MM.1S (cell line): ENCODE data around the gene ATXN10.

Experiments
- DNase-seq: peaks from one replicate; pipeline ENCODE4 v3.0.0-alpha.2; 2015
- H2AFZ ChIP-seq: fragments of 300-600 bp; sonication (generic); 2 replicates; pipeline ENCODE4 v1.6.0; 2016; ENCODE audit warnings: antibody characterized with exemption, low read length
- H3F3A ChIP-seq: fragments of 300-600 bp; sonication (generic); 2 replicates; pipeline ENCODE4 v1.6.1; 2016; ENCODE audit warnings: mild to moderate bottlenecking, antibody characterized with exemption, low read length, moderate library complexity, mixed read lengths; ENCODE audit not compliant: insufficient read depth
- H3K27ac ChIP-seq: fragments of 300-600 bp; sonication (generic); 2 replicates; pipeline ENCODE4 v1.5.1; 2016; ENCODE audit warnings: mild to moderate bottlenecking, low read length
- H3K27me3 ChIP-seq: fragments of 300-600 bp; sonication (generic); replicated peaks from 2 replicates; pipeline ENCODE4 v1.6.0; 2016; ENCODE audit warnings: low read length; ENCODE audit not compliant: insufficient read depth
- H3K36me3 ChIP-seq: fragments of 300-600 bp; sonication (generic); replicated peaks from 2 replicates; pipeline ENCODE4 v1.6.1; 2016; ENCODE audit warnings: mild to moderate bottlenecking, low read length, mixed read lengths; ENCODE audit not compliant: insufficient read depth
- H3K4me1 ChIP-seq: fragments of 300-600 bp; sonication (generic); 2 replicates; pipeline ENCODE4 v1.6.1; 2016; ENCODE audit warnings: low read length, mixed read lengths
- H3K4me2 ChIP-seq: fragments of 300-600 bp; sonication (generic); 2 replicates; pipeline ENCODE4 v1.6.0; 2016; ENCODE audit warnings: low read depth, low read length
- H3K4me3 ChIP-seq: fragments of 300-600 bp; sonication (generic); 2 replicates; pipeline ENCODE4 v1.5.1; 2016; ENCODE audit warnings: low read length, mixed read lengths
- H3K79me2 ChIP-seq: fragments of 300-600 bp; sonication (generic); 2 replicates; pipeline ENCODE4 v1.6.1; 2016; ENCODE audit warnings: mixed run types, low read length, mixed read lengths
- H3K9ac ChIP-seq: fragments of 300-600 bp; sonication (generic); 2 replicates; pipeline ENCODE4 v1.6.1; 2016; ENCODE audit warnings: low read length, mixed read lengths
- H3K9me2 ChIP-seq: fragments of 300-600 bp; sonication (generic); replicated peaks from 2 replicates; pipeline ENCODE4 v1.6.1; 2016; ENCODE audit warnings: mild to moderate bottlenecking, low read length, mixed read lengths; ENCODE audit not compliant: insufficient read depth
- H3K9me3 ChIP-seq: fragments of 300-600 bp; sonication (generic); replicated peaks from 2 replicates; pipeline ENCODE4 v1.6.1; 2016; ENCODE audit warnings: mild to moderate bottlenecking, low read length, mixed read lengths; ENCODE audit not compliant: insufficient read depth
- H4K20me1 ChIP-seq: fragments of 300-600 bp; sonication (generic); 2 replicates; pipeline ENCODE4 v1.6.1; 2016; ENCODE audit warnings: mild to moderate bottlenecking, low read length, moderate library complexity, mixed read lengths; ENCODE audit not compliant: insufficient read depth
- EZH2 ChIP-seq: fragments of 300-600 bp; sonication (generic); optimal IDR thresholded peaks from 2 replicates; pipeline ENCODE3; 2017; ENCODE audit warnings: low read depth, mild to moderate bottlenecking, antibody characterized with exemption, low read length, mixed read lengths
- EZH2phosphoT487 ChIP-seq: fragments of 300-600 bp; sonication (generic); IDR thresholded peaks from 2 replicates; pipeline ENCODE4 v1.6.1; 2018; ENCODE audit warnings: antibody characterized with exemption, low read length
- TF ChIP-seq, protein P1 (sequence below): fragments of 300-600 bp; sonication (generic); IDR thresholded peaks from 2 replicates; pipeline ENCODE4 v1.5.1; 2016; ENCODE audit warnings: antibody characterized with exemption, low read length, mixed read lengths

Gene ATXN10

GRCh38 chr22:45831394-45831793, 159.8 kb downstream of the ATXN10 start:
- Histone ChIP-seq H3F3A (no peaks in the 10 kb centered on the region), H3K9me3 (no peaks in the 10 kb centered on the region), H3K4me3 (no peak overlapping the region), H3K27ac (no peak overlapping the region), H3K79me2 (no peaks in the 10 kb centered on the region), H3K9me2 (no peaks in the 10 kb centered on the region), H3K4me2 (no peak overlapping the region), H3K27me3 (no peaks in the 10 kb centered on the region), H2AFZ (no peak overlapping the region), H3K9ac (no peak overlapping the region), H4K20me1 (no peaks in the 10 kb centered on the region), H3K4me1 (no peaks in the 10 kb centered on the region), H3K36me3 (no peaks in the 10 kb centered on the region)
- DNase-seq = no peak
- TF ChIP-seq, protein P1, sequence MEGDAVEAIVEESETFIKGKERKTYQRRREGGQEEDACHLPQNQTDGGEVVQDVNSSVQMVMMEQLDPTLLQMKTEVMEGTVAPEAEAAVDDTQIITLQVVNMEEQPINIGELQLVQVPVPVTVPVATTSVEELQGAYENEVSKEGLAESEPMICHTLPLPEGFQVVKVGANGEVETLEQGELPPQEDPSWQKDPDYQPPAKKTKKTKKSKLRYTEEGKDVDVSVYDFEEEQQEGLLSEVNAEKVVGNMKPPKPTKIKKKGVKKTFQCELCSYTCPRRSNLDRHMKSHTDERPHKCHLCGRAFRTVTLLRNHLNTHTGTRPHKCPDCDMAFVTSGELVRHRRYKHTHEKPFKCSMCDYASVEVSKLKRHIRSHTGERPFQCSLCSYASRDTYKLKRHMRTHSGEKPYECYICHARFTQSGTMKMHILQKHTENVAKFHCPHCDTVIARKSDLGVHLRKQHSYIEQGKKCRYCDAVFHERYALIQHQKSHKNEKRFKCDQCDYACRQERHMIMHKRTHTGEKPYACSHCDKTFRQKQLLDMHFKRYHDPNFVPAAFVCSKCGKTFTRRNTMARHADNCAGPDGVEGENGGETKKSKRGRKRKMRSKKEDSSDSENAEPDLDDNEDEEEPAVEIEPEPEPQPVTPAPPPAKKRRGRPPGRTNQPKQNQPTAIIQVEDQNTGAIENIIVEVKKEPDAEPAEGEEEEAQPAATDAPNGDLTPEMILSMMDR = peak; percentile 26; the same call in 1 of the 2 replicates
- TF ChIP-seq EZH2phosphoT487 = no peak

DNA sequence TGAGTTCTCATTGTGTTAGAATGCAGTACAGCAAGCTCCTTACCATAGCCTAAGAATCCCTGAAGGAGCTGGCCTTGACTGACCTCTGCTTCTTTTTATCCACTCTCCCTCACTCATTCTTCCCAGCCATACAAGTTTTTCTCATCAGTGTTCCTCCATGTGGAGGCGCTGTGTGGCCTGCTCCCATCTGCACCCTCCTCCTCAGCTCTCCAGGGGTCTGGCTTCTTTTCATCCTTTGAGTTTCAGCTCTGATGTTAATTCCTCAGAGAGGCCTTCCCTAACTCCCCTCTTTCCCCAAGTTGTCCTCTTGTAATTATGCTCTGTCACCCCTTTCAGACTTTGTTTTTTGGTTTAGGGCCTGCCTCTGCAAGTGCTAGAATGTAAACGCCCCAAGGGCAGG, 160.5 kb downstream of the ATXN10 start:
- TF ChIP-seq EZH2 = no peak
- TF ChIP-seq, protein P1 = no peak
- TF ChIP-seq EZH2phosphoT487 = no peak

GRCh38 chr22:45832959-45833580, 161.4 kb downstream of the ATXN10 start:
- Histone ChIP-seq H4K20me1 (no peaks in the 10 kb centered on the region), H3K27ac (no peak overlapping the region)

More for the DNA sequence above, 160.5 kb downstream of the ATXN10 start:
- Histone ChIP-seq H3K4me1 (no peaks in the 10 kb centered on the region), H3K4me2 (no peak overlapping the region), H3K4me3 (no peak overlapping the region), H3K9me2 (no peaks in the 10 kb centered on the region), H3K9ac (no peak overlapping the region), H3K36me3 (no peaks in the 10 kb centered on the region), H3F3A (no peaks in the 10 kb centered on the region), H3K79me2 (no peaks in the 10 kb centered on the region), H2AFZ (no peak overlapping the region), H4K20me1 (no peaks in the 10 kb centered on the region), H3K27me3 (no peaks in the 10 kb centered on the region), H3K27ac (no peak overlapping the region), H3K9me3 (no peaks in the 10 kb centered on the region)
- no peak for DNase-seq

More at GRCh38 chr22:45832959-45833580, 161.4 kb downstream of the ATXN10 start:
- H3K79me2 ChIP-seq = no peaks in the 10 kb centered on the region
- H3K36me3 ChIP-seq = no peaks in the 10 kb centered on the region
- no peak overlapping the region for H3K9ac ChIP-seq
- no peak overlapping the region for H3K4me2 ChIP-seq
- H3K9me3 ChIP-seq = no peaks in the 10 kb centered on the region
- H2AFZ ChIP-seq = no peak overlapping the region
- TF ChIP-seq EZH2phosphoT487 = no peak
- TF ChIP-seq, protein P1 = no peak
- H3K4me1 ChIP-seq = no peaks in the 10 kb centered on the region
- no peaks in the 10 kb centered on the region for H3F3A ChIP-seq
- H3K9me2 ChIP-seq = no peaks in the 10 kb centered on the region
- no peaks in the 10 kb centered on the region for H3K27me3 ChIP-seq
- no peak for DNase-seq
- H3K4me3 ChIP-seq = no peak overlapping the region
